HL-60 (cell line): ENCODE results near the gene TSPAN31.

ENCODE experiments used
- DNase-seq, 2 experiments: peaks; one replicate each; pipeline ENCODE4 v3.0.0-alpha.2; 2010 to 2020; ENCODE audit warnings: low read depth in 1 of 2, low spot score in 1 of 2
- H3K27ac ChIP-seq: fragments of 250-450 bp; sonication (Bioruptor Pico); replicated peaks from 2 replicates; pipeline ENCODE4 v1.5.1; 2020; ENCODE audit warnings: mild to moderate bottlenecking, moderate library complexity
- H3K27me3 ChIP-seq: fragments of 250-450 bp; sonication (Bioruptor Pico); 2 replicates; pipeline ENCODE4 v1.5.1; 2021; ENCODE audit warnings: mild to moderate bottlenecking, moderate library complexity; ENCODE audit not compliant: insufficient read depth, poor library complexity, severe bottlenecking
- H3K4me3 ChIP-seq: replicated peaks from 2 replicates; pipeline ENCODE4 v1.5.1; 2011; ENCODE audit warnings: mild to moderate bottlenecking, control low read depth, low read length; ENCODE audit not compliant: insufficient read depth
- CTCF ChIP-seq: IDR thresholded peaks from one replicate; pipeline ENCODE4 v1.5.1; 2011; ENCODE audit warnings: low read length, control low read depth, inconsistent platforms; ENCODE audit not compliant: insufficient read depth
- GABPA ChIP-seq: IDR thresholded peaks from 2 replicates; pipeline ENCODE4 v1.6.1; 2012; ENCODE audit warnings: low read depth
- POLR2AphosphoS5 ChIP-seq: IDR thresholded peaks from 2 replicates; pipeline ENCODE4 v1.6.1; 2012; ENCODE audit warnings: low read depth
- REST ChIP-seq: IDR thresholded peaks from 2 replicates; pipeline ENCODE4 v1.6.1; 2012; ENCODE audit warnings: low read depth; ENCODE audit not compliant: insufficient replicate concordance
- SPI1 ChIP-seq: IDR thresholded peaks from 2 replicates; pipeline ENCODE4 v1.6.1; 2012; ENCODE audit warnings: low read depth, mild to moderate bottlenecking, borderline replicate concordance

TSPAN31 gene

GRCh38 chr12:57782608-57783465, 38.0 kb downstream of the TSPAN31 start, which contains the start of gene TSFM:
Gene TSFM, plus strand, starts transcription at chr12:57782787. Its CDS starts 15 bp downstream, at chr12:57782802.
- TF ChIP-seq GABPA: no peak
- peak; percentile 77 for TF ChIP-seq CTCF
- no peak for TF ChIP-seq SPI1
- peak; percentile 96 for TF ChIP-seq POLR2AphosphoS5
- TF ChIP-seq REST: peak; percentile 65
- no peaks in the 10 kb centered on the region for H3K27me3 ChIP-seq
- peak within 1 kb of the TSS; percentile 71 for H3K27ac ChIP-seq
- peak within 1 kb of the TSS; percentile 98 for H3K4me3 ChIP-seq
- peak; percentile 86 to 96 for DNase-seq

GRCh38 chr12:57783466-57783801, 38.6 kb downstream of the TSPAN31 start:
- Histone ChIP-seq H3K27me3 (no peaks in the 10 kb centered on the region), H3K4me3 (peak overlapping the region; percentile 98), H3K27ac (peak overlapping the region; percentile 71)
- TF ChIP-seq REST: no peak
- TF ChIP-seq GABPA: no peak
- TF ChIP-seq POLR2AphosphoS5: no peak
- TF ChIP-seq SPI1: no peak
- no peak for TF ChIP-seq CTCF
- no peak for DNase-seq

GRCh38 chr12:57783861-57784260, 39.0 kb downstream of the TSPAN31 start:
- Histone ChIP-seq H3K27ac (no peak overlapping the region), H3K27me3 (no peaks in the 10 kb centered on the region), H3K4me3 (no peak overlapping the region)
- TF ChIP-seq GABPA (no peak), POLR2AphosphoS5 (no peak), SPI1 (no peak), CTCF (no peak), REST (no peak)
- no peak for DNase-seq
